Stomach smooth muscle (tissue), 2 donors: ENCODE data around the gene ADM5.

Experiments used
- H3K27ac ChIP-seq: one replicate; pipeline ENCODE4 v1.7.0; 2013; ENCODE audit warnings: mild to moderate bottlenecking, low read length, inconsistent platforms
- H3K27me3 ChIP-seq, 2 donors: one replicate each; pipeline ENCODE4 v1.7.0; 2013; ENCODE audit warnings: low read length in 2 of 2; ENCODE audit not compliant: insufficient read depth in 2 of 2, control insufficient read depth in 1 of 2
- H3K36me3 ChIP-seq, 2 donors: one replicate each; pipeline ENCODE4 v1.7.0; 2013; ENCODE audit warnings: low read length in 2 of 2; ENCODE audit not compliant: control insufficient read depth in 2 of 2, insufficient read depth in 2 of 2
- H3K4me1 ChIP-seq: one replicate; pipeline ENCODE4 v1.7.0; 2013; ENCODE audit warnings: low read length; ENCODE audit not compliant: control insufficient read depth, insufficient read depth
- H3K4me3 ChIP-seq, 2 donors: one replicate each; pipeline ENCODE4 v1.7.0; 2013; ENCODE audit warnings: low read length in 2 of 2
- H3K9ac ChIP-seq, 2 donors: one replicate each; pipeline ENCODE4 v1.7.0; 2013; ENCODE audit warnings: low read length in 2 of 2, mild to moderate bottlenecking in 1 of 2
- H3K9me3 ChIP-seq, 2 donors: one replicate each; pipeline ENCODE4 v1.7.0; 2013; ENCODE audit warnings: low read length in 2 of 2; ENCODE audit not compliant: control insufficient read depth in 2 of 2
- donor health status: healthy.
- donor health status: Pancreatic carcinoma.

ADM5 gene

GRCh38 chr19:49739933-49740332 lies 50.5 kb downstream of the ADM5 start:
- H3K27me3 ChIP-seq, result no peaks in the 10 kb centered on the region
- H3K9ac ChIP-seq, result no peak overlapping the region
- H3K27ac ChIP-seq, result no peak overlapping the region
- no peaks in the 10 kb centered on the region for H3K36me3 ChIP-seq
- no peaks in the 10 kb centered on the region for H3K4me1 ChIP-seq
- H3K4me3 ChIP-seq, result no peak overlapping the region
- no peaks in the 10 kb centered on the region for H3K9me3 ChIP-seq
